ENCODE results near the gene SUPV3L1. TPM values are rescaled to one million over a fixed set of nuclear protein-coding genes. Genes with fewer than 3 reads are reported as not detected.

Gene SUPV3L1
- total and polyA plus RNA-seq, 9 of the 15 experiments (the other 6 are each of a cell fraction or from before 2014, with no cell fraction given), result 45.2 to 156 (median 92.6) TPM

DNA sequence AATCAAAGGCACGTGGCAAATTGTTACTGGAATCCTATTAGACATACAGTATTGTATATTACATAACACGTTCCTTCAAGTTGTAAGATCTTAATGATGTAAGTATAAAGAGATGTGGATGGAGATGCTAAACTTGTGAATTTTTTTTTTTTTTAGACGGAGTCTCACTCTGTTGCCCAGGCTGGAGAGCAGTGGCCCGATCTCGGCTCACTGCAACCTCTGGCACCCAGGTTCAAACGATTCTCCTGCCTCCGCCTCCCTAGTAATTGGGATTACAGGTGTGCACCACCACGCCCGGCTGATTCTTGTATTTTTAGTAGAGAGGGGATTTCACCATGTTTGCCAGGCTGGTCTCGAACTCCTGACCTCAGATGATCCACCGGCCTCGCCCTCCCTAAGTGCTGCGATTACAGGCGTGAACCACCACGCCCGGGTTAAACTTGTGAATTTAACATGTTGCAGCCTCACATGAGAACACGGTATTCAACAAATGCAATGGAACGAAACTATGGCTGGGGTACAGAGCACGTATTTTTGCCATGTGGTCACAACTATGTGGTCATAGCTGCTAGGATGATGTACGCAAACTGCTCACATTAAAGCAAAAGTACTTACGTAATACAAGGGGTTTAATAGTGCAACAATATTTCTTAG, 818 bp upstream of the SUPV3L1 start (continued):
- TF ChIP-seq, protein P1, sequence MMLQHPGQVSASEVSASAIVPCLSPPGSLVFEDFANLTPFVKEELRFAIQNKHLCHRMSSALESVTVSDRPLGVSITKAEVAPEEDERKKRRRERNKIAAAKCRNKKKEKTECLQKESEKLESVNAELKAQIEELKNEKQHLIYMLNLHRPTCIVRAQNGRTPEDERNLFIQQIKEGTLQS (IDR thresholded peaks at IDR 0.05), result no peak; the same call in 1 of the 2 replicates
- TF ChIP-seq, protein P1 (CRISPR knock-in tag; conservative IDR thresholded peaks at IDR 0.05), result peak; percentile 2; the same call in 1 of the 2 replicates
- peak; percentile 70 for TF ChIP-seq BCOR (IDR thresholded peaks at IDR 0.05)
- TF ChIP-seq, protein P2, sequence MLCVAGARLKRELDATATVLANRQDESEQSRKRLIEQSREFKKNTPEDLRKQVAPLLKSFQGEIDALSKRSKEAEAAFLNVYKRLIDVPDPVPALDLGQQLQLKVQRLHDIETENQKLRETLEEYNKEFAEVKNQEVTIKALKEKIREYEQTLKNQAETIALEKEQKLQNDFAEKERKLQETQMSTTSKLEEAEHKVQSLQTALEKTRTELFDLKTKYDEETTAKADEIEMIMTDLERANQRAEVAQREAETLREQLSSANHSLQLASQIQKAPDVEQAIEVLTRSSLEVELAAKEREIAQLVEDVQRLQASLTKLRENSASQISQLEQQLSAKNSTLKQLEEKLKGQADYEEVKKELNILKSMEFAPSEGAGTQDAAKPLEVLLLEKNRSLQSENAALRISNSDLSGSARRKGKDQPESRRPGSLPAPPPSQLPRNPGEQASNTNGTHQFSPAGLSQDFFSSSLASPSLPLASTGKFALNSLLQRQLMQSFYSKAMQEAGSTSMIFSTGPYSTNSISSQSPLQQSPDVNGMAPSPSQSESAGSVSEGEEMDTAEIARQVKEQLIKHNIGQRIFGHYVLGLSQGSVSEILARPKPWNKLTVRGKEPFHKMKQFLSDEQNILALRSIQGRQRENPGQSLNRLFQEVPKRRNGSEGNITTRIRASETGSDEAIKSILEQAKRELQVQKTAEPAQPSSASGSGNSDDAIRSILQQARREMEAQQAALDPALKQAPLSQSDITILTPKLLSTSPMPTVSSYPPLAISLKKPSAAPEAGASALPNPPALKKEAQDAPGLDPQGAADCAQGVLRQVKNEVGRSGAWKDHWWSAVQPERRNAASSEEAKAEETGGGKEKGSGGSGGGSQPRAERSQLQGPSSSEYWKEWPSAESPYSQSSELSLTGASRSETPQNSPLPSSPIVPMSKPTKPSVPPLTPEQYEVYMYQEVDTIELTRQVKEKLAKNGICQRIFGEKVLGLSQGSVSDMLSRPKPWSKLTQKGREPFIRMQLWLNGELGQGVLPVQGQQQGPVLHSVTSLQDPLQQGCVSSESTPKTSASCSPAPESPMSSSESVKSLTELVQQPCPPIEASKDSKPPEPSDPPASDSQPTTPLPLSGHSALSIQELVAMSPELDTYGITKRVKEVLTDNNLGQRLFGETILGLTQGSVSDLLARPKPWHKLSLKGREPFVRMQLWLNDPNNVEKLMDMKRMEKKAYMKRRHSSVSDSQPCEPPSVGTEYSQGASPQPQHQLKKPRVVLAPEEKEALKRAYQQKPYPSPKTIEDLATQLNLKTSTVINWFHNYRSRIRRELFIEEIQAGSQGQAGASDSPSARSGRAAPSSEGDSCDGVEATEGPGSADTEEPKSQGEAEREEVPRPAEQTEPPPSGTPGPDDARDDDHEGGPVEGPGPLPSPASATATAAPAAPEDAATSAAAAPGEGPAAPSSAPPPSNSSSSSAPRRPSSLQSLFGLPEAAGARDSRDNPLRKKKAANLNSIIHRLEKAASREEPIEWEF (CRISPR knock-in tag; IDR thresholded peaks at IDR 0.05), result peak; percentile 67; the same call in 1 of the 2 replicates
- TF ChIP-seq FOXJ2 (tag; IDR thresholded peaks at IDR 0.05), result peak; percentile 28; the same call in 1 of the 2 replicates
- no peak for TF ChIP-seq LEF1 (IDR thresholded peaks at IDR 0.05)
- TF ChIP-seq ZNF431 (CRISPR knock-in tag; IDR thresholded peaks at IDR 0.05), result peak; percentile 41; the same call in 1 of the 2 replicates
- TF ChIP-seq, protein P3, sequence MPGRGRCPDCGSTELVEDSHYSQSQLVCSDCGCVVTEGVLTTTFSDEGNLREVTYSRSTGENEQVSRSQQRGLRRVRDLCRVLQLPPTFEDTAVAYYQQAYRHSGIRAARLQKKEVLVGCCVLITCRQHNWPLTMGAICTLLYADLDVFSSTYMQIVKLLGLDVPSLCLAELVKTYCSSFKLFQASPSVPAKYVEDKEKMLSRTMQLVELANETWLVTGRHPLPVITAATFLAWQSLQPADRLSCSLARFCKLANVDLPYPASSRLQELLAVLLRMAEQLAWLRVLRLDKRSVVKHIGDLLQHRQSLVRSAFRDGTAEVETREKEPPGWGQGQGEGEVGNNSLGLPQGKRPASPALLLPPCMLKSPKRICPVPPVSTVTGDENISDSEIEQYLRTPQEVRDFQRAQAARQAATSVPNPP (IDR thresholded peaks at IDR 0.05; ENCODE audit: borderline replicate concordance, insufficient read depth, insufficient read length), result no peak
- TF ChIP-seq CEBPB (tag; IDR thresholded peaks at IDR 0.05), result peak; percentile 97
- TF ChIP-seq KLF1 (tag; IDR thresholded peaks at IDR 0.05), result peak; percentile 70; the same call in 1 of the 2 replicates
- TF ChIP-seq, protein P4, sequence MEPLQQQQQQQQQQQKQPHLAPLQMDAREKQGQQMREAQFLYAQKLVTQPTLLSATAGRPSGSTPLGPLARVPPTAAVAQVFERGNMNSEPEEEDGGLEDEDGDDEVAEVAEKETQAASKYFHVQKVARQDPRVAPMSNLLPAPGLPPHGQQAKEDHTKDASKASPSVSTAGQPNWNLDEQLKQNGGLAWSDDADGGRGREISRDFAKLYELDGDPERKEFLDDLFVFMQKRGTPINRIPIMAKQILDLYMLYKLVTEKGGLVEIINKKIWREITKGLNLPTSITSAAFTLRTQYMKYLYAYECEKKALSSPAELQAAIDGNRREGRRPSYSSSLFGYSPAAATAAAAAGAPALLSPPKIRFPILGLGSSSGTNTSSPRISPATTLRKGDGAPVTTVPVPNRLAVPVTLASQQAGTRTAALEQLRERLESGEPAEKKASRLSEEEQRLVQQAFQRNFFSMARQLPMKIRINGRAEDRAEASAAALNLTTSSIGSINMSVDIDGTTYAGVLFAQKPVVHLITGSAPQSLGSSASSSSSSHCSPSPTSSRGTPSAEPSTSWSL (CRISPR knock-in tag; IDR thresholded peaks at IDR 0.05; ENCODE audit: borderline replicate concordance), result 0 out of 2 replicates have a peak, but pooled peaks have one; percentile 29
- TF ChIP-seq CSDE1 (IDR thresholded peaks at IDR 0.05), result peak in 1 of 2 experiments; percentile 10; a peak in 1 of 4 replicates
- peak; percentile 97 for TF ChIP-seq ADNP (tag; IDR thresholded peaks at IDR 0.05)
- TF ChIP-seq, protein P5, sequence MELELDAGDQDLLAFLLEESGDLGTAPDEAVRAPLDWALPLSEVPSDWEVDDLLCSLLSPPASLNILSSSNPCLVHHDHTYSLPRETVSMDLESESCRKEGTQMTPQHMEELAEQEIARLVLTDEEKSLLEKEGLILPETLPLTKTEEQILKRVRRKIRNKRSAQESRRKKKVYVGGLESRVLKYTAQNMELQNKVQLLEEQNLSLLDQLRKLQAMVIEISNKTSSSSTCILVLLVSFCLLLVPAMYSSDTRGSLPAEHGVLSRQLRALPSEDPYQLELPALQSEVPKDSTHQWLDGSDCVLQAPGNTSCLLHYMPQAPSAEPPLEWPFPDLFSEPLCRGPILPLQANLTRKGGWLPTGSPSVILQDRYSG (tag; conservative IDR thresholded peaks at IDR 0.05; ENCODE audit: low read depth), result no peak
- no peak for TF ChIP-seq IRF2 (CRISPR knock-in tag; IDR thresholded peaks at IDR 0.05)
- TF ChIP-seq RCOR1 (IDR thresholded peaks at IDR 0.05; ENCODE audit: borderline replicate concordance in 1 of 2, low read depth in 2 of 2, low read length in 2 of 2), result peak in 1 of 2 experiments; percentile 49; a peak in 1 of 4 replicates

Data from K562 (cell line).